CD4-positive, alpha-beta T cell treated with Interleukin-17A for 1 hour (primary cell): Measurements from ENCODE around the gene SRGAP1.

Source experiments
- DNase-seq: peaks from one replicate; pipeline ENCODE4 v3.0.0-alpha.2; 2020

SRGAP1 gene

DNA sequence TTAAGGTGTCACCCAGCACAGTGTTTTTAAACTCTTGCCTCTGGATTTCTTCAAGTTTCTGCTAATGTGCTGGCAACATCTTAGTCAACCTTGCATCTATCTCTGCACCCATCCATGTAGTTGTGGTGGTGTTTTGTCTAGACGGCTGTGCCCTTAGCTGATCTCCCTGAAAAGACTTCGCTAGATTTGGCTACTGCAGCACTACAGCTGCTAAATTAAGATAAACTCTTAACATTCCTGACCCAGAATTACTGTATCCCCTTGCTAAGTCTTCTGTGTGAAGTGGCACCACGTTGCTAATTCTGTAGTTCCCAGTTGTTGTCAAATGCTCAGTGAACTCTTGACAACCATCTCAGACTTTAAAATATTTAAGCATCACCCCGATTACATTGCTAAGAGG lies 66.8 kb downstream of the SRGAP1 start:
- DNase-seq, result no peak

GRCh38 chr12:63912651-63913050 lies 68.2 kb downstream of the SRGAP1 start:
- no peak for DNase-seq

GRCh38 chr12:63913929-63914328 lies 69.4 kb downstream of the SRGAP1 start:
- no peak for DNase-seq

DNA sequence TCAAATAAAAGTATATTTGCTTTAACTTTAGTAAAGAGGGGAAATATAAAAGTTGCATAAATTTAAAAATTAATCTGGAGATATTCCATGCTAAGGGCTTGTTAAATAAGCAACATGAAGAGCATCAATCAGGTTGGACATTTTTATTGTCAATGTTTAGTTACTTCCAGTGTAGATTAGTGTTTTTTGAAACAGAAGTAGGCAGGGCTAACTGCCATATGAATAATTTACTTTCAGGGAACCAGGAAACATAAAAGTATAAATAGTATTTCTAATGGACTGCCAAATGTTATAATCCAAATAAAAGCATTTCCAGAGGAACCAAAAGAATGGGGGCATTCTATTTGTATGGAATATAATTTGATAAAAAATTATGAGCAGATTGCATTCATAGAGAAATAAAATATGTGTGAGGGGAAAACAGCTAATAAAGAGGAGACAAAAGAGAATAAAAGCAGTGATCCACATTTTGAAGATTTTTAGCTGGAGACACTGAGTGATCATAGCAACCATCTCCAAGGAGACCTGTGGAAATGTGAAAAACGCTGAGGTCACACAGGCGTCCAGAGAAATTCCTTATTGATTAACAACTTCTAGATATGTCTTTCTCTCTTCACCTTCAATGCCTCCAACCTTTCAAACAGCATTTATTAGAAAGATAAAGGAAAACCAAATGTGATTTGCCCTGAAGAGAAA lies 70.8 kb downstream of the SRGAP1 start:
- DNase-seq, result no peak

GRCh38 chr12:63916561-63917476 lies 72.3 kb downstream of the SRGAP1 start:
- no peak for DNase-seq

DNA sequence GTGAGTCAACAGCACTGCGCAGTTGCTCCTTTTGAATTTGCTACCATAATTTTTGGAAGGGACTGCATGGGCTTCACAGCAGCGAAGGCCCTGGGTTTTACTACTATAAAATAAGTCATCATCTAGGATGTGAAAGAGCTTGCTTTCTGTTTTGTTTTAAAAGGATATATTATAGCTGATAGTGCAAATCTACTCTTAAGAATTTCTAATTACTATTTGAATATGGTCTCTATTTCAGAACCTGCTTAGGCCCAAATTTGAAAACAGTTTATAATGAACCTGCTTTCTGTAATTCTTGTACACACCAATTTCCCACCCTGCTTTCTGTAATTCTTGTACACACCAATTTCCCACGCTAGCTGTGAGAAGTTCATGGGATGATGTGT lies 73.0 kb downstream of the SRGAP1 start:
- DNase-seq, result no peak

- peak; percentile 23 for DNase-seq
Measured at GRCh38 chr12:63917864-63918799, 73.6 kb downstream of the SRGAP1 start.

DNA sequence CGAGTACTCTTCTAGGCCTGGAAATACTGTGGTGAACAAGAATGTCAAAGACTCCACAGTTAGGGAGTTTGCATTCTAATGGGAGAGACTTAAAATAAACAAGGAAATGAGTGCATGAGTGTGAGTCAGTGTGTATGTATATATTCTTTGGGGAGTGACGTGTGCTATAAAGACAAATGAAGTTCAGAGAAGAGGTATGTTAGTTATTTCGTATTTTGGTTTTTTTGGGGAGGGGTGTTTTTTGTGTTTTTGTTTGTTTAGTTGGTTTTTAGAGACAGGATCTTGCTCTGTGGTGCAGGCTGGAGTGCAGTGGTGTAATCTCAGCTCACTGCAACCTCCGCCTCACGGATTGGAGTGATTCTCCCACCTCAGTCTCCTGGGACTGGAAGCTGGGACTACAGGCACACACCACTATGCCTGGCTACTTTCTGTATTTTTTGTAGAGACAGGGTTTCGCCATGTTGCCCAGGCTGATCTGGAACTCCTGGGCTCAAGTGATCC lies 74.3 kb downstream of the SRGAP1 start:
- no peak for DNase-seq

- DNase-seq, result no peak
Measured at GRCh38 chr12:63919756-63920155, 75.3 kb downstream of the SRGAP1 start.

DNA sequence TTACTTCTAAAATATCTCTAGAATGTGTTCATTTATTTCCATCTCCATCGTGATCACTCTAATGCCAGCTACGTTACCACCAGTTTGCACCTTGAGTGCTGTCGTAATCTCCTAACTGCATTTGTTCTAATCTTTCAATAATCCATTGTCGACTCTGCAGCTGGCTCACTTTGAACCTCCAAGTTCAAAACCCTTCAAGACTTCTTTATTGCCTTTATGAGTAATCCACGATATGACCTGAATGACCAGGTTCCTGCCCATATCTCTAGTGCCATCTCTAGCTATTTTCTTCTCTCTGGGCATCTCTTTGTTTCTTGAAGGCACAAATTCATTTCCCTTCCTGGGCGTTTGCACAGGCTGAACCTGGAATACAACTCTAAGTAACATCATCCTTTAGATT lies 76.7 kb downstream of the SRGAP1 start:
- DNase-seq, result no peak

- no peak for DNase-seq
Measured at GRCh38 chr12:63922474-63922873, 78.0 kb downstream of the SRGAP1 start.

GRCh38 chr12:63924781-63925180 lies 80.3 kb downstream of the SRGAP1 start:
- DNase-seq, result no peak

GRCh38 chr12:63927511-63927910 lies 83.0 kb downstream of the SRGAP1 start:
- DNase-seq, result no peak

- DNase-seq, result no peak
Measured at GRCh38 chr12:63928305-63928704, 83.8 kb downstream of the SRGAP1 start.

- DNase-seq, result no peak
Measured at GRCh38 chr12:63929426-63929825, 84.9 kb downstream of the SRGAP1 start.

GRCh38 chr12:63930971-63931370 lies 86.5 kb downstream of the SRGAP1 start:
- DNase-seq, result no peak

GRCh38 chr12:63931703-63932102 lies 87.2 kb downstream of the SRGAP1 start:
- no peak for DNase-seq

DNA sequence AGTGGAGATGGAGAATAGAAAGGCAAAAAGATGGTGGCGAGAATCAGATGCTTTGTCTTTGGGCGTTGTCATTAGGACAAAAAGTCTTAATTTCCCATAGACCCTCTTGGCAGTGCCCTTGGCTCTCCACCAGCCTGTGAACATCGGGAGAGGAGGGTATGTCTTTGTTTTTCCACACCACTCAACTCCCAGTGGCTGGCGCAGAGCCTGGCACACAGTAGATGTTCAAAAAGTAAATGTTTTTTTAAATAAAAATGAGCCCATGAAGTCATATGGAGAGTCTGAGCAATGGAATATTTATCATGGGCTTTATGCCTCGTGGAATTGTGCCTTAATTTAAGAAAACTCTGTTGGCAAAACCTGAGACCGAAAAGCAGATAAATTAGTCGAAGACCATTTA lies 90.4 kb downstream of the SRGAP1 start:
- DNase-seq, result no peak

DNA sequence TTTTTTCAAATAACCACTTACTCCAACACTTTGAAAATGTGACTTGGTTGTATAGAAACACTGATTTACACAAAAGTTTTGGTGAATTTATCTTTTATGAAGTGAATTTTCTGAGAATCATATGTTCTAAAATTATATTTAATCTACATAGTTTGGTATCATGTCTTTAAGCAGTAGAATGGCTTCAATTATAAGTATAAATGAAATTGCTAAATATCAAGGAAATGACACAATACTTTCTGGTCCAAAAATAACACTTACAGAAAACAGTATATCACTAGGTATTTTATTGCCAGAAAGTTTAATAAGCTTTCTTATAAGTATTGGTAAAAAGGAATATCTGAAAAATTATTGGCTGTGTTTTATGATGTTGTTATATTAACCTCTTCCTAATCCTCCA lies 90.9 kb downstream of the SRGAP1 start:
- no peak for DNase-seq

GRCh38 chr12:63937378-63938316 lies 93.1 kb downstream of the SRGAP1 start:
- DNase-seq, result no peak

DNA sequence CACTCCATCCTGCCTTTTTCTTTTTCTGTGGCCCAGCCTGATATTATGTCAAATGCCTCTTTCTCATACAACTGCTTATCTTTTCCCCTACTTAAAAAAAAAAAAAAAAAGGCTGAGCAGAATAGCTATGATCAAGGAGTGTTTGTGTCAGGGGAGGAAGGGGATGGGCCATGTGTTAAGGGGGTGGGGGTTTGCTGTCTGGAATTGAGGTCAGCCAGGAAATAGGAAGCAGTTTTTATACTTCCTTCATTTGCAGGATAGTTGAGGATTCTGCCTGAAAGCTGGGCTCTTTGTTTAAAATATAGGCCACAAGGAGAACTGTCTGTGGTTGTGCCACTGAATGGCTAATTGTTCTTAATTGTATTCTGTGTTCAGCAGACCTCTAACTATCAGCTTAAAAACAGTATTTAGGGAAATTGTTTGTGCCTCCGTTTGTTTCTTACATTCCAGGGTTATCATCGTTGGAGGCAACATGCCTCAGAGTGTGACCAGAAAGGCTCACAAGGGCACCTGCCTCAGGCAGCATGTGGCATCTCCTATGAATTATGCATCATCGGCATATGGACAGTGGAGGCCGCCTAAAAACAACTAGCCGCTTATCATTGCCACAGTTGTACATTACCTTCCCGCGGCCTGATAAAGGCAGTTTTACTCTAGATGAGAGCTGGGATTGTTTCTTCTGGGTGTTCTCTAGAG lies 96.0 kb downstream of the SRGAP1 start:
- DNase-seq, result no peak
